Midbrain (tissue), 1 donor: Measurements from ENCODE around the gene FOXP1.
A peak's percentile ranks its signal among the peaks of the same experiment; 100 is the strongest.

Experiments used
- DNase-seq: peaks from one replicate; lab custom pipeline; 2025; lab: John Stamatoyannopoulos, UW

FOXP1 gene

GRCh38 chr3:71398157-71398836, 185.2 kb downstream of the FOXP1 start:
- no peak for DNase-seq

GRCh38 chr3:71397726-71398125, 185.8 kb downstream of the FOXP1 start:
- DNase-seq: no peak

- peak; percentile 4 for DNase-seq
Measured at GRCh38 chr3:71397046-71397445, 186.5 kb downstream of the FOXP1 start.

GRCh38 chr3:71395927-71396695, 187.4 kb downstream of the FOXP1 start:
- DNase-seq: no peak

- DNase-seq: no peak
Measured at GRCh38 chr3:71395470-71395869, 188.1 kb downstream of the FOXP1 start.

- no peak for DNase-seq
Measured at GRCh38 chr3:71393745-71394144, 189.8 kb downstream of the FOXP1 start.

GRCh38 chr3:71393093-71393492, 190.4 kb downstream of the FOXP1 start:
- DNase-seq: no peak

GRCh38 chr3:71392251-71392650, 191.3 kb downstream of the FOXP1 start:
- DNase-seq: no peak

GRCh38 chr3:71391361-71391760, 192.2 kb downstream of the FOXP1 start:
- DNase-seq: no peak

- peak; percentile 18 for DNase-seq
Measured at GRCh38 chr3:71389911-71390573, 193.5 kb downstream of the FOXP1 start.

GRCh38 chr3:71389191-71389590, 194.3 kb downstream of the FOXP1 start:
- DNase-seq: no peak

- DNase-seq: no peak
Measured at GRCh38 chr3:71388535-71389120, 194.9 kb downstream of the FOXP1 start.

- DNase-seq: no peak
Measured at GRCh38 chr3:71387586-71387985, 195.9 kb downstream of the FOXP1 start.

GRCh38 chr3:71384837-71385716, 198.5 kb downstream of the FOXP1 start:
- DNase-seq: no peak

- DNase-seq: no peak
Measured at GRCh38 chr3:71384388-71384787, 199.1 kb downstream of the FOXP1 start.

- DNase-seq: no peak
Measured at GRCh38 chr3:71380096-71380495, 203.4 kb downstream of the FOXP1 start.

GRCh38 chr3:71378509-71378908, 205.0 kb downstream of the FOXP1 start:
- DNase-seq: no peak

GRCh38 chr3:71376911-71377310, 206.6 kb downstream of the FOXP1 start:
- DNase-seq: no peak

- no peak for DNase-seq
Measured at GRCh38 chr3:71376503-71376902, 207.0 kb downstream of the FOXP1 start.

GRCh38 chr3:71374582-71374981, 208.9 kb downstream of the FOXP1 start:
- DNase-seq: no peak

GRCh38 chr3:71372911-71373637, 210.5 kb downstream of the FOXP1 start:
- DNase-seq: no peak
